ENCODE measurements around the gene SORCS2. TPM values are rescaled to one million over a fixed set of nuclear protein-coding genes. Genes with fewer than 3 reads are reported as not detected.

Gene SORCS2
- total RNA-seq, 4 donors from 2014 or later: 0.26 to 17.1 (median 2.9) TPM

GRCh38 chr4:7322166-7322991, 130.0 kb downstream of the SORCS2 start:
- H3K4me1 ChIP-seq: peaks cover 0 to 4% of the 10 kb centered on the region in 2 donors
- H3K9me3 ChIP-seq: no peaks in the 10 kb centered on the region
- H3K27ac ChIP-seq: no peak overlapping the region
- no peak for DNase-seq
- TF ChIP-seq, protein P1, sequence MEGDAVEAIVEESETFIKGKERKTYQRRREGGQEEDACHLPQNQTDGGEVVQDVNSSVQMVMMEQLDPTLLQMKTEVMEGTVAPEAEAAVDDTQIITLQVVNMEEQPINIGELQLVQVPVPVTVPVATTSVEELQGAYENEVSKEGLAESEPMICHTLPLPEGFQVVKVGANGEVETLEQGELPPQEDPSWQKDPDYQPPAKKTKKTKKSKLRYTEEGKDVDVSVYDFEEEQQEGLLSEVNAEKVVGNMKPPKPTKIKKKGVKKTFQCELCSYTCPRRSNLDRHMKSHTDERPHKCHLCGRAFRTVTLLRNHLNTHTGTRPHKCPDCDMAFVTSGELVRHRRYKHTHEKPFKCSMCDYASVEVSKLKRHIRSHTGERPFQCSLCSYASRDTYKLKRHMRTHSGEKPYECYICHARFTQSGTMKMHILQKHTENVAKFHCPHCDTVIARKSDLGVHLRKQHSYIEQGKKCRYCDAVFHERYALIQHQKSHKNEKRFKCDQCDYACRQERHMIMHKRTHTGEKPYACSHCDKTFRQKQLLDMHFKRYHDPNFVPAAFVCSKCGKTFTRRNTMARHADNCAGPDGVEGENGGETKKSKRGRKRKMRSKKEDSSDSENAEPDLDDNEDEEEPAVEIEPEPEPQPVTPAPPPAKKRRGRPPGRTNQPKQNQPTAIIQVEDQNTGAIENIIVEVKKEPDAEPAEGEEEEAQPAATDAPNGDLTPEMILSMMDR (IDR thresholded peaks at IDR 0.05): no peak
- no peak for TF ChIP-seq POLR2A (IDR thresholded peaks at IDR 0.05)
- no peak overlapping the region for H3K4me3 ChIP-seq
- H3K36me3 ChIP-seq: no peaks in the 10 kb centered on the region
- no peaks in the 10 kb centered on the region for H3K27me3 ChIP-seq
- intact Hi-C loops (cut with DNase I; ENCODE audit: low total_unique reads): loop anchor here (10.0 kb wide), 1 partner anchor 388 kb away; no protein-coding TSS in a partner anchor

DNA sequence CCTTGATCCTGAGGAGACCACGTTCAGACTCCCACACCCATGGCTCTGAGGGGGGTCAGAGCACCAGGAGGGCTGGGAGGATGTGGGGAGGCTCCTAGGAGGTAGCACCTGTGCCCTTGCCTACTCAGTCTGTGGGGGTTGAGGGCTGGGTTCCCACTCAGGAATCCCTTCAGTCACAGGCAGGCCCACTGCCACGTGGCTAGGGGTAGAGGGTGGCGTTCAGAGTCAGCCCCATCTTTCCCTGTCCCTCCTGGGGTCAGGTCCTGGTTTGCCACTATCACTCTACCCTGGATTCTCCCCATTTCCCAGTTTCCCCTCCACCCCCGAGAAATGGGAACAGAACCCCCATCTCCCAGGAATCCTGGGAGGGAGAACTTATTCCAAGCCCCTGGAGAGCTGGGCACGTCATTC, 131.1 kb downstream of the SORCS2 start:
- H3K27me3 ChIP-seq: no peaks in the 10 kb centered on the region
- peaks cover 0 to 4% of the 10 kb centered on the region in 2 donors for H3K4me1 ChIP-seq
- TF ChIP-seq POLR2A (IDR thresholded peaks at IDR 0.05): no peak
- TF ChIP-seq, protein P1 (IDR thresholded peaks at IDR 0.05): no peak
- H3K4me3 ChIP-seq: no peak overlapping the region
- no peaks in the 10 kb centered on the region for H3K9me3 ChIP-seq
- intact Hi-C loops (cut with DNase I; ENCODE audit: low total_unique reads): loop anchor here (10.0 kb wide), 1 partner anchor 389 kb away; no protein-coding TSS in a partner anchor
- H3K36me3 ChIP-seq: no peaks in the 10 kb centered on the region
- H3K27ac ChIP-seq: no peak overlapping the region
- no peak for DNase-seq

DNA sequence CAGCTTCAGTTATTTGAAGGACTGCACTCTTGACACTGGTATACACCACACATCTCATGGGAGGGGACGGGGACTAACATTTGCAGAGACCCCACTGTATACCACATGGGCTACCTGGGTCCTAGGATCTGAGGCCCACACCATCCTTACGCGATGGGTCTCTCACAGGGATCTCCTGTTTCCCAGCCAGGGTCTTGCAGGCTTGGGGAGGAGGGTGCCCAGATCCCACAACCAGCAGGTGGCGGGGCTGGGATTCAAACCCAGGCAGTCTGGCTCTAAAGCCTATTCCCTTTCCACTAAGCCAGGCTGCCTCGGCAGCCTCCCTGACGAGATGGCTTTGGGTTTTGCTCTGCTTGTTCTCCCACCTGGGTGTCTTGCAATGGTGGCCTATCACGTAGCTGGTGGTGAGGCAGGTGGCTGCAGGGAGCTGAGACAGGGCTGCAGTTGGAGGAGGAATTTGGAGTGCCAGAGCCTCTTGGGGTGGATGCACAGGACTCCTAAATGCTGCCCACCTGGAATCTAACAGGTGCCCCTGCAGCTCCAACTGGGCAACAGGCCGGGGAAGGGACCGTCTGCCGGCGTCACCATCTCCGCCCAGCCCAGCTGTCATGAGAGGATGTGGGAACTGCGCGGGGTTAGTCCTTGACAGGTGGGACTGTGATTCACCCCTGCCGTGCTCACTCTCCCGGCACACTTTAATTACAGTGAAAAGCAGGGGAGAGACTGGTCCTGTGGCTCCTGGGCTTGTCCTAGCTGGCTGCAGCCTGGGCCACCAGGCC, 131.7 kb downstream of the SORCS2 start:
- Histone ChIP-seq H3K4me1 (peaks cover 0 to 4% of the 10 kb centered on the region in 2 donors), H3K27ac (no peak overlapping the region), H3K4me3 (no peak overlapping the region), H3K36me3 (no peaks in the 10 kb centered on the region), H3K27me3 (no peaks in the 10 kb centered on the region), H3K9me3 (no peaks in the 10 kb centered on the region)
- intact Hi-C loops (cut with DNase I; ENCODE audit: low total_unique reads): loop anchor here (10.0 kb wide), 1 partner anchor 389 kb away; no protein-coding TSS in a partner anchor
- no peak for DNase-seq
- TF ChIP-seq, protein P1 (IDR thresholded peaks at IDR 0.05): no peak
- TF ChIP-seq POLR2A (IDR thresholded peaks at IDR 0.05): no peak

GRCh38 chr4:7324651-7325121, 132.3 kb downstream of the SORCS2 start:
- no peaks in the 10 kb centered on the region for H3K36me3 ChIP-seq
- peaks cover 0 to 4% of the 10 kb centered on the region in 2 donors for H3K4me1 ChIP-seq
- H3K27me3 ChIP-seq: no peaks in the 10 kb centered on the region
- H3K27ac ChIP-seq: no peak overlapping the region
- no peak for DNase-seq
- intact Hi-C loops (cut with DNase I; ENCODE audit: low total_unique reads): loop anchor here (10.0 kb wide), 1 partner anchor 390 kb away; no protein-coding TSS in a partner anchor
- H3K4me3 ChIP-seq: no peak overlapping the region
- H3K9me3 ChIP-seq: no peaks in the 10 kb centered on the region
- TF ChIP-seq, protein P1 (IDR thresholded peaks at IDR 0.05): no peak
- no peak for TF ChIP-seq POLR2A (IDR thresholded peaks at IDR 0.05)

Measured in uterus (tissue), 4 donors.